LNCaP clone FGC (cell line): Measurements from ENCODE around the gene IPP.

Source experiments
- DNase-seq: peaks from one replicate; pipeline ENCODE4 v3.0.0-alpha.2; 2011; ENCODE audit warnings: low read depth
- H3K4me3 ChIP-seq: 2 replicates; pipeline ENCODE4 v1.5.1; 2011; ENCODE audit warnings: mild to moderate bottlenecking, low read depth, low read length, control low read depth
- CTCF ChIP-seq: IDR thresholded peaks from 2 replicates; pipeline ENCODE4 v1.5.1; 2012; ENCODE audit warnings: mild to moderate bottlenecking; ENCODE audit not compliant: control insufficient read depth, insufficient read depth; ENCODE audit errors: extremely low read depth

IPP gene

GRCh38 chr1:45669859-45670655 is 80.4 kb downstream of the IPP start:
- no peak for TF ChIP-seq CTCF
- no peak overlapping the region for H3K4me3 ChIP-seq
- no peak for DNase-seq

- DNase-seq, result no peak
- TF ChIP-seq CTCF, result no peak
- H3K4me3 ChIP-seq, result no peak overlapping the region
Measured at GRCh38 chr1:45669379-45669778, 81.1 kb downstream of the IPP start.

GRCh38 chr1:45668526-45668925 is 81.9 kb downstream of the IPP start:
- no peak for DNase-seq
- H3K4me3 ChIP-seq, result no peak overlapping the region
- no peak for TF ChIP-seq CTCF

GRCh38 chr1:45667321-45668111 is 82.9 kb downstream of the IPP start:
- DNase-seq, result no peak
- no peak overlapping the region for H3K4me3 ChIP-seq
- no peak for TF ChIP-seq CTCF

- H3K4me3 ChIP-seq, result no peak overlapping the region
- TF ChIP-seq CTCF, result no peak
- DNase-seq, result no peak
Measured at GRCh38 chr1:45666836-45667235, 83.6 kb downstream of the IPP start.

GRCh38 chr1:45660336-45660735 is 90.1 kb downstream of the IPP start:
- TF ChIP-seq CTCF, result no peak
- no peak for DNase-seq
- H3K4me3 ChIP-seq, result no peak overlapping the region

- H3K4me3 ChIP-seq, result no peak overlapping the region
- no peak for DNase-seq
- no peak for TF ChIP-seq CTCF
Measured at GRCh38 chr1:45659222-45659621, 91.2 kb downstream of the IPP start.
